22Rv1 (cell line): ENCODE results near the gene CTU2.

Experiments used
- CTCF ChIP-seq: fragments of 450-650 bp; IDR thresholded peaks from 2 replicates; pipeline ENCODE4 v1.5.1; 2017; ENCODE audit warnings: mild to moderate bottlenecking
- ZFX ChIP-seq: fragments of 450-650 bp; IDR thresholded peaks from 2 replicates; pipeline ENCODE4 v1.6.1; 2017; ENCODE audit warnings: antibody characterized with exemption, borderline replicate concordance

GRCh38 chr16:88759976-88760350 is 53.7 kb downstream of the CTU2 start:
- TF ChIP-seq CTCF (no peak), ZFX (no peak)
